ENCODE measurements around the gene SLC19A3. TPM values are rescaled to one million over a fixed set of nuclear protein-coding genes. Genes with fewer than 3 reads are reported as not detected.
"Not testable (repeated sequence)": the region's sequence is repeated elsewhere in the genome, so short reads cannot be mapped to it uniquely, and the experiment has no call there.

The SLC19A3 gene
- total and polyA plus RNA-seq, 2 donors, result 0.57 to 0.78 TPM

- Histone ChIP-seq H3K27me3 (ENCODE audit: control insufficient read depth in 2 of 2, insufficient read depth in 1 of 2, low read length in 1 of 2) (no peaks in the 10 kb centered on the region), H3K36me3 (ENCODE audit: control insufficient read depth in 2 of 2, insufficient read depth in 2 of 2, low read length in 1 of 2) (no peaks in the 10 kb centered on the region), H3K9me3 (ENCODE audit: control insufficient read depth in 2 of 2, insufficient read depth in 1 of 2, low read length in 1 of 2) (no peaks in the 10 kb centered on the region), H3K27ac (ENCODE audit: low read depth in 1 of 2, low read length in 1 of 2) (no peak overlapping the region), H3K4me1 (ENCODE audit: control insufficient read depth in 2 of 2, insufficient read depth in 2 of 2, low read length in 2 of 2) (no peaks in the 10 kb centered on the region), H3K4me3 (ENCODE audit: low read length in 2 of 2) (no peak overlapping the region)
- DNase-seq (ENCODE audit: low read depth in 6 of 9, low spot score in 9 of 9), result no peak
- WGBS, result 98% methylated on average over 3 of the region's 3 CpGs
Observed at GRCh38 chr2:227677928-227678327, 39.9 kb downstream of the SLC19A3 start.

- 94% methylated on average over 5 of the region's 5 CpGs for WGBS
- DNase-seq (ENCODE audit: low read depth in 6 of 9, low spot score in 9 of 9), result no peak
- H3K36me3 ChIP-seq (ENCODE audit: control insufficient read depth in 2 of 2, insufficient read depth in 2 of 2, low read length in 1 of 2), result no peaks in the 10 kb centered on the region
- H3K27me3 ChIP-seq (ENCODE audit: control insufficient read depth in 2 of 2, insufficient read depth in 1 of 2, low read length in 1 of 2), result no peaks in the 10 kb centered on the region
- no peaks in the 10 kb centered on the region for H3K9me3 ChIP-seq (ENCODE audit: control insufficient read depth in 2 of 2, insufficient read depth in 1 of 2, low read length in 1 of 2)
- no peaks in the 10 kb centered on the region for H3K4me1 ChIP-seq (ENCODE audit: control insufficient read depth in 2 of 2, insufficient read depth in 2 of 2, low read length in 2 of 2)
- H3K4me3 ChIP-seq (ENCODE audit: low read length in 2 of 2), result no peak overlapping the region
- no peak overlapping the region for H3K27ac ChIP-seq (ENCODE audit: low read depth in 1 of 2, low read length in 1 of 2)
Observed at GRCh38 chr2:227674485-227674884, 43.3 kb downstream of the SLC19A3 start.

- not testable (repeated sequence) for H3K4me1 ChIP-seq (ENCODE audit: control insufficient read depth in 2 of 2, insufficient read depth in 2 of 2, low read length in 2 of 2); H3K9me3 ChIP-seq (ENCODE audit: control insufficient read depth in 2 of 2, insufficient read depth in 1 of 2, low read length in 1 of 2); DNase-seq (ENCODE audit: low read depth in 6 of 9, low spot score in 9 of 9); H3K4me3 ChIP-seq (ENCODE audit: low read length in 2 of 2); H3K36me3 ChIP-seq (ENCODE audit: control insufficient read depth in 2 of 2, insufficient read depth in 2 of 2, low read length in 1 of 2); H3K27me3 ChIP-seq (ENCODE audit: control insufficient read depth in 2 of 2, insufficient read depth in 1 of 2, low read length in 1 of 2); H3K27ac ChIP-seq (ENCODE audit: low read depth in 1 of 2, low read length in 1 of 2)
- WGBS, result 58% methylated on average over 5 of the region's 5 CpGs
Observed at GRCh38 chr2:227673620-227674019, 44.2 kb downstream of the SLC19A3 start.

GRCh38 chr2:227671170-227671905 is 46.5 kb downstream of the SLC19A3 start:
- Histone ChIP-seq H3K27ac (ENCODE audit: low read depth in 1 of 2, low read length in 1 of 2) (no peak overlapping the region), H3K27me3 (ENCODE audit: control insufficient read depth in 2 of 2, insufficient read depth in 1 of 2, low read length in 1 of 2) (no peaks in the 10 kb centered on the region), H3K9me3 (ENCODE audit: control insufficient read depth in 2 of 2, insufficient read depth in 1 of 2, low read length in 1 of 2) (no peaks in the 10 kb centered on the region), H3K4me1 (ENCODE audit: control insufficient read depth in 2 of 2, insufficient read depth in 2 of 2, low read length in 2 of 2) (no peaks in the 10 kb centered on the region), H3K36me3 (ENCODE audit: control insufficient read depth in 2 of 2, insufficient read depth in 2 of 2, low read length in 1 of 2) (no peaks in the 10 kb centered on the region), H3K4me3 (ENCODE audit: low read length in 2 of 2) (no peak overlapping the region)
- DNase-seq (ENCODE audit: low read depth in 6 of 9, low spot score in 9 of 9), result no peak
- WGBS, result 95% methylated on average over 3 of the region's 3 CpGs

GRCh38 chr2:227666631-227667170 is 51.1 kb downstream of the SLC19A3 start, which contains the start of gene SCYGR5:
Gene SCYGR5, plus strand, starts transcription at chr2:227666804. Its CDS starts 0 bp downstream, at chr2:227666804.
- H3K4me3 ChIP-seq (ENCODE audit: low read length in 2 of 2); H3K27ac ChIP-seq (ENCODE audit: low read depth in 1 of 2, low read length in 1 of 2); H3K36me3 ChIP-seq (ENCODE audit: control insufficient read depth in 2 of 2, insufficient read depth in 2 of 2, low read length in 1 of 2); DNase-seq (ENCODE audit: low read depth in 6 of 9, low spot score in 9 of 9); H3K27me3 ChIP-seq (ENCODE audit: control insufficient read depth in 2 of 2, insufficient read depth in 1 of 2, low read length in 1 of 2); H3K9me3 ChIP-seq (ENCODE audit: control insufficient read depth in 2 of 2, insufficient read depth in 1 of 2, low read length in 1 of 2); H3K4me1 ChIP-seq (ENCODE audit: control insufficient read depth in 2 of 2, insufficient read depth in 2 of 2, low read length in 2 of 2): not testable (repeated sequence)
- WGBS, result 88% methylated on average over 13 of the region's 13 CpGs

GRCh38 chr2:227665189-227665940 is 52.5 kb downstream of the SLC19A3 start:
- no peak overlapping the region for H3K4me3 ChIP-seq (ENCODE audit: low read length in 2 of 2)
- H3K27ac ChIP-seq (ENCODE audit: low read depth in 1 of 2, low read length in 1 of 2), result no peak overlapping the region
- DNase-seq (ENCODE audit: low read depth in 6 of 9, low spot score in 9 of 9), result no peak
- H3K27me3 ChIP-seq (ENCODE audit: control insufficient read depth in 2 of 2, insufficient read depth in 1 of 2, low read length in 1 of 2), result no peaks in the 10 kb centered on the region
- no peaks in the 10 kb centered on the region for H3K9me3 ChIP-seq (ENCODE audit: control insufficient read depth in 2 of 2, insufficient read depth in 1 of 2, low read length in 1 of 2)
- no peaks in the 10 kb centered on the region for H3K4me1 ChIP-seq (ENCODE audit: control insufficient read depth in 2 of 2, insufficient read depth in 2 of 2, low read length in 2 of 2)
- no peaks in the 10 kb centered on the region for H3K36me3 ChIP-seq (ENCODE audit: control insufficient read depth in 2 of 2, insufficient read depth in 2 of 2, low read length in 1 of 2)
- WGBS, result 96% methylated on average over 6 of the region's 6 CpGs

GRCh38 chr2:227661827-227662226 is 56.0 kb downstream of the SLC19A3 start:
- H3K9me3 ChIP-seq (ENCODE audit: control insufficient read depth in 2 of 2, insufficient read depth in 1 of 2, low read length in 1 of 2), result no peaks in the 10 kb centered on the region
- no peak for DNase-seq (ENCODE audit: low read depth in 6 of 9, low spot score in 9 of 9)
- H3K4me3 ChIP-seq (ENCODE audit: low read length in 2 of 2), result no peak overlapping the region
- WGBS, result 81% methylated on average over 3 of the region's 3 CpGs
- no peaks in the 10 kb centered on the region for H3K36me3 ChIP-seq (ENCODE audit: control insufficient read depth in 2 of 2, insufficient read depth in 2 of 2, low read length in 1 of 2)
- H3K4me1 ChIP-seq (ENCODE audit: control insufficient read depth in 2 of 2, insufficient read depth in 2 of 2, low read length in 2 of 2), result no peaks in the 10 kb centered on the region
- H3K27me3 ChIP-seq (ENCODE audit: control insufficient read depth in 2 of 2, insufficient read depth in 1 of 2, low read length in 1 of 2), result no peaks in the 10 kb centered on the region
- H3K27ac ChIP-seq (ENCODE audit: low read depth in 1 of 2, low read length in 1 of 2), result no peak overlapping the region

- Histone ChIP-seq H3K27ac (ENCODE audit: low read depth in 1 of 2, low read length in 1 of 2) (no peak overlapping the region), H3K9me3 (ENCODE audit: control insufficient read depth in 2 of 2, insufficient read depth in 1 of 2, low read length in 1 of 2) (no peaks in the 10 kb centered on the region), H3K4me3 (ENCODE audit: low read length in 2 of 2) (no peak overlapping the region), H3K4me1 (ENCODE audit: control insufficient read depth in 2 of 2, insufficient read depth in 2 of 2, low read length in 2 of 2) (no peaks in the 10 kb centered on the region), H3K36me3 (ENCODE audit: control insufficient read depth in 2 of 2, insufficient read depth in 2 of 2, low read length in 1 of 2) (no peaks in the 10 kb centered on the region), H3K27me3 (ENCODE audit: control insufficient read depth in 2 of 2, insufficient read depth in 1 of 2, low read length in 1 of 2) (no peaks in the 10 kb centered on the region)
- DNase-seq (ENCODE audit: low read depth in 6 of 9, low spot score in 9 of 9), result no peak
- WGBS, result 89% methylated on average over 7 of the region's 7 CpGs
Observed at GRCh38 chr2:227661025-227661649, 56.7 kb downstream of the SLC19A3 start.

All from thymus (tissue), 11 donors.